ENCODE results near the gene CAMK1D. TPM values are rescaled to one million over a fixed set of nuclear protein-coding genes. Genes with fewer than 3 reads are reported as not detected.

CAMK1D gene
- polyA plus RNA-seq, 1 experiment: 8.2 TPM

DNA sequence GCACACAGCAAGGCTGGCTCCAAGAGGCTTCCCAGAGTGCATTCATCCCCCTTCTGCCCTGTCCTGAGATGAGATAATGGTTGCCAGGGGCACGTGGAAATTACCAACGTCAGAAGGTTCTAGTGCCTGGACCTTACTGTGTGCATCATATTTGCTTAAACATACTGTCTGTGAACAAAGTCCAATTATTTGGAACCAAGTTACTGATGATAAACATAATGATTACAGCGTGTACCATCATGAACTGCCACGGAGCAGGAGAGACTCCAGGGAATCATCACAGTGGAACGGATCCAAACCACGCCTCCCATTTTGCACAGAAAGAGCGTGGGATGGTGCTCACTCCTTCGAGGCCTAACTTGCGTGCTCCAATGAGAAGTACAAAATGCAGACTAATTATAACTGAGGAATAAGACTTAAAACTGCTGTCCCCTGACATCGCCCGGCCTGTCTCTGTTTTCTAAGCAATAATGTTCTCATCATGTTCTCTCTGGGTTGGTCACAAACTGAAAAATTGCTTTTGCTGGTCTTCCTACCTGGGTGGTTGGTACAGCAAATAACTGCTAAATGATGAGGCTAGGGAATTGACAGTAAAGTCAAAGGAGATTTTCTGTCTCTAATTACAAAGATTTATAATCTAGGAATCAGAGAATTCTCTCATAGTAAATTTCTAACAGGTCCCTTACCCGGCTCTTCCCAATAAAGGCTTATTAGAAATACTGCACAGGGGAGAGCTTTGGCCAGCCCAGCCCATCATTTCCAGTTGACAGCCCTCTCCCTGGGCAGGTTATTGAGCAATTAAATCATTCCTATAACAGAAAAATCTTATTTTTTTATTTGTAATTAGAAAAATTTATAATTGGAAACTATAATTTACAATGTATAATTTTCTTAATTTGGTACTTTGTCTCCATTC, 182.2 kb downstream of the CAMK1D start:
- Histone ChIP-seq H3K27me3 (ENCODE audit: control insufficient read depth, insufficient read depth, low read length) (no peaks in the 10 kb centered on the region), H3K9me3 (ENCODE audit: control insufficient read depth, insufficient read depth, low read length) (no peaks in the 10 kb centered on the region), H3K4me3 (ENCODE audit: low read depth, low read length) (no peak overlapping the region), H3K27ac (ENCODE audit: low read depth, low read length) (no peak overlapping the region)
- ChIA-PET CTCF (interaction anchor here (0.7 kb wide), 1 partner anchor 26 kb away, joined by 4 read pairs; no protein-coding TSS in a partner anchor), POLR2A (no interaction called here)
- TF ChIP-seq, protein P1, sequence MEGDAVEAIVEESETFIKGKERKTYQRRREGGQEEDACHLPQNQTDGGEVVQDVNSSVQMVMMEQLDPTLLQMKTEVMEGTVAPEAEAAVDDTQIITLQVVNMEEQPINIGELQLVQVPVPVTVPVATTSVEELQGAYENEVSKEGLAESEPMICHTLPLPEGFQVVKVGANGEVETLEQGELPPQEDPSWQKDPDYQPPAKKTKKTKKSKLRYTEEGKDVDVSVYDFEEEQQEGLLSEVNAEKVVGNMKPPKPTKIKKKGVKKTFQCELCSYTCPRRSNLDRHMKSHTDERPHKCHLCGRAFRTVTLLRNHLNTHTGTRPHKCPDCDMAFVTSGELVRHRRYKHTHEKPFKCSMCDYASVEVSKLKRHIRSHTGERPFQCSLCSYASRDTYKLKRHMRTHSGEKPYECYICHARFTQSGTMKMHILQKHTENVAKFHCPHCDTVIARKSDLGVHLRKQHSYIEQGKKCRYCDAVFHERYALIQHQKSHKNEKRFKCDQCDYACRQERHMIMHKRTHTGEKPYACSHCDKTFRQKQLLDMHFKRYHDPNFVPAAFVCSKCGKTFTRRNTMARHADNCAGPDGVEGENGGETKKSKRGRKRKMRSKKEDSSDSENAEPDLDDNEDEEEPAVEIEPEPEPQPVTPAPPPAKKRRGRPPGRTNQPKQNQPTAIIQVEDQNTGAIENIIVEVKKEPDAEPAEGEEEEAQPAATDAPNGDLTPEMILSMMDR (IDR thresholded peaks at IDR 0.05; ENCODE audit: low read depth, low read length): no peak
- no peak for DNase-seq (ENCODE audit: low read depth, low spot score)

DNA sequence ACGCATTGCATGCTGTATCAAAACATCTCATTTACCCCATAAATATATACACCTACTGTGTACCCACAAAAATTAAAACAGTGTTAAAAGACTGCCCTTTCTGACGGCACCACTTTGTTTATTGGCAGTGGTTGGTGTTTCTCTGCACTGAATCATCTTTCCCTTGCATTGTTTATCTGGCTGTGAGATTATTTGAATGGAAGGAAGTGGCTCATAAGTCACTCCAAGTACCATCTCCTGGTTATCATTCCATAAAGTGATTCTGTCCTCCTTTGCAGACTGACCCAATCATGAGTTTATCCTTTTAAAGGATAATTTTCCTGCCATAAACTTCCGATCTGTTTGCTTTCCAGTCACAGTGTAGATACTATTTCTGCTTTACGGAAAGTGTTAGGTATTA, 183.8 kb downstream of the CAMK1D start:
- Histone ChIP-seq H3K4me3 (ENCODE audit: low read depth, low read length) (no peak overlapping the region), H3K27me3 (ENCODE audit: control insufficient read depth, insufficient read depth, low read length) (no peaks in the 10 kb centered on the region), H3K9me3 (ENCODE audit: control insufficient read depth, insufficient read depth, low read length) (no peaks in the 10 kb centered on the region), H3K27ac (ENCODE audit: low read depth, low read length) (no peak overlapping the region)
- DNase-seq (ENCODE audit: low read depth, low spot score): no peak
- ChIA-PET CTCF (no interaction called here), POLR2A (no interaction called here)
- TF ChIP-seq, protein P1 (IDR thresholded peaks at IDR 0.05; ENCODE audit: low read depth, low read length): no peak

DNA sequence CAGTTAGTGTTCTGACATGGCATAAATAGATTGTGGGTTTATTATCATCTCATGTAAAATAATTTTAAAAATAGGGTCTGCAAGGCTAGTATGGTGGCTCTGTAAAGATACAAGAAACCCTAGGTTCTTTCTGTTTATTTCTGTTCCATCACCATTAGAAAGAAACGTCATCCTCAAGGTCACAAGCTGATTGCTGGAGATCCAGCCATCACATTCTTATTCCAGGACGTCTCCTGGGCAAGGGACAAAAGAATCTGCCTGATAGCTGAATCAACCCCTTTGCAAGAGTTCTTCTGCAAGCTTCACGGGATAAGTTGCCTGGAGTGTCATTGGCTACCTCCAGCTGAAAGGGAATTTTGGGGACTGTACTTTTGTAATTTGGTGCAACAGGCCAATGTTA, 184.4 kb downstream of the CAMK1D start:
- TF ChIP-seq, protein P1 (IDR thresholded peaks at IDR 0.05; ENCODE audit: low read depth, low read length): no peak
- Histone ChIP-seq H3K27me3 (ENCODE audit: control insufficient read depth, insufficient read depth, low read length) (no peaks in the 10 kb centered on the region), H3K9me3 (ENCODE audit: control insufficient read depth, insufficient read depth, low read length) (no peaks in the 10 kb centered on the region), H3K4me3 (ENCODE audit: low read depth, low read length) (no peak overlapping the region), H3K27ac (ENCODE audit: low read depth, low read length) (no peak overlapping the region)
- DNase-seq (ENCODE audit: low read depth, low spot score): no peak
- ChIA-PET POLR2A (no interaction called here), CTCF (no interaction called here)

DNA sequence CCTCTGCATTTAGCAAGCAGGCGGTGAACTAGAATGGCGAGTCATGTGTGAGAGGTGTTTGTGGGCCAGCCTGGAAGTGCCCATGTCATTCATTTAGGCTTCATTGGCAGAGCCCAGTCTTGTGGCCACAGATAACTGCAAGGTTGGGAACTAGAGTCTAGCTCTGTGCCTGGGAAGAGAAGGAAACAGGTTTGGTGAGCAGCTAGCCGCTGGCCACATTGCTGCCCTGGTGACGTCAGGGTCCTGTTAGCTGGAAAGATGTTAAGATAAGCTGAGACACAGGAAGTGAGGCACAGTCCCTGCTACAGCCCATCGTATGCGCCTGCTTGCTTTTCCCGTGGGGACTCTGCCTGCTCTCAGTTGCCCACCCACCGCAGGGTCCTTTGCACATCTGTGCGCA, 185.5 kb downstream of the CAMK1D start:
- CTCF ChIA-PET: no interaction called here
- TF ChIP-seq, protein P1 (IDR thresholded peaks at IDR 0.05; ENCODE audit: low read depth, low read length): no peak
- Histone ChIP-seq H3K9me3 (ENCODE audit: control insufficient read depth, insufficient read depth, low read length) (no peaks in the 10 kb centered on the region), H3K27ac (ENCODE audit: low read depth, low read length) (no peak overlapping the region), H3K27me3 (ENCODE audit: control insufficient read depth, insufficient read depth, low read length) (no peaks in the 10 kb centered on the region), H3K4me3 (ENCODE audit: low read depth, low read length) (no peak overlapping the region)
- POLR2A ChIA-PET: no interaction called here
- DNase-seq (ENCODE audit: low read depth, low spot score): no peak

DNA sequence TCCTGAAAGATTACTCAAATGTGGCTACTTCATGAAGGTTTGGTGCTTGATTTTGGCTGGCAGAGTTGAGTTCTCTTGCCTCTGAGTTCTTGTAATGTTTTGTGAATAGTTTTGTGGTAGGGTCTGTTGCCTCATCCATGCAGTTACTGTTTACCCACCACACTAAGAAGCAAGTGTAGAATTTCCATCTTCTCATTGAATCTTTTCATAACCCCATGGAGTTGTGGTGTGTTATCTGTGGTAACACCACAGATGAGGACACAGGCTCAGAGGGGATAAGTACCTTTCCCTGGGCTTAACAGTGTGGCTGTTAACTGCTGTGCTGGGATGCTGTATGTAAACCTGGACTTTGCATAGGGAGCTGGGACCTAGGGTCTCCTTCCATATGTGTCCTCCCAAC, 186.3 kb downstream of the CAMK1D start:
- no peak overlapping the region for H3K27ac ChIP-seq (ENCODE audit: low read depth, low read length)
- H3K27me3 ChIP-seq (ENCODE audit: control insufficient read depth, insufficient read depth, low read length): no peaks in the 10 kb centered on the region
- H3K9me3 ChIP-seq (ENCODE audit: control insufficient read depth, insufficient read depth, low read length): no peaks in the 10 kb centered on the region
- no peak overlapping the region for H3K4me3 ChIP-seq (ENCODE audit: low read depth, low read length)
- TF ChIP-seq, protein P1 (IDR thresholded peaks at IDR 0.05; ENCODE audit: low read depth, low read length): no peak
- CTCF ChIA-PET: no interaction called here
- POLR2A ChIA-PET: no interaction called here
- DNase-seq (ENCODE audit: low read depth, low spot score): no peak

All from AG04450 (cell line).